ENCODE data around the gene CAMTA1.

The CAMTA1 gene

DNA sequence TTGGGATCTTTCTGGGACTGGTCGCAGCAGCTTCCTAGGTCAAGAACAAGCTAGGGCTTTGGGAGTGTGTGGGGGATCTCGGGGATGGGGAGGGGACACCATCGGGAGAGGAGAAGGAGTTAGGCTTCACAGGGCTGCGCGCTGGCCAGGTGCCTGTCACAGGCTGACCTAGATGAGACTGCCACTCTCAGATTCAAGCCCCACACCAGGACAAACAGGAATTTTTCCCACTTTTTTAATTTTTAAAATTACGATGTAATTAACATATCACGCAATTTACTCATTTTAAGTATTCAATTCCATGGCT lies 180.6 kb downstream of the CAMTA1 start:
- H3K4me3 ChIP-seq (ENCODE audit: low read depth, low read length), result no peak overlapping the region
- no peak for DNase-seq (ENCODE audit: low read depth)
- TF ChIP-seq CTCF (IDR thresholded peaks at IDR 0.05; ENCODE audit: insufficient read depth, low read depth, low read length, missing control alignments), result no peak

GRCh38 chr1:6966326-6966725 lies 181.1 kb downstream of the CAMTA1 start:
- no peak for TF ChIP-seq CTCF (IDR thresholded peaks at IDR 0.05; ENCODE audit: insufficient read depth, low read depth, low read length, missing control alignments)
- no peak overlapping the region for H3K4me3 ChIP-seq (ENCODE audit: low read depth, low read length)
- DNase-seq (ENCODE audit: low read depth), result no peak

DNA sequence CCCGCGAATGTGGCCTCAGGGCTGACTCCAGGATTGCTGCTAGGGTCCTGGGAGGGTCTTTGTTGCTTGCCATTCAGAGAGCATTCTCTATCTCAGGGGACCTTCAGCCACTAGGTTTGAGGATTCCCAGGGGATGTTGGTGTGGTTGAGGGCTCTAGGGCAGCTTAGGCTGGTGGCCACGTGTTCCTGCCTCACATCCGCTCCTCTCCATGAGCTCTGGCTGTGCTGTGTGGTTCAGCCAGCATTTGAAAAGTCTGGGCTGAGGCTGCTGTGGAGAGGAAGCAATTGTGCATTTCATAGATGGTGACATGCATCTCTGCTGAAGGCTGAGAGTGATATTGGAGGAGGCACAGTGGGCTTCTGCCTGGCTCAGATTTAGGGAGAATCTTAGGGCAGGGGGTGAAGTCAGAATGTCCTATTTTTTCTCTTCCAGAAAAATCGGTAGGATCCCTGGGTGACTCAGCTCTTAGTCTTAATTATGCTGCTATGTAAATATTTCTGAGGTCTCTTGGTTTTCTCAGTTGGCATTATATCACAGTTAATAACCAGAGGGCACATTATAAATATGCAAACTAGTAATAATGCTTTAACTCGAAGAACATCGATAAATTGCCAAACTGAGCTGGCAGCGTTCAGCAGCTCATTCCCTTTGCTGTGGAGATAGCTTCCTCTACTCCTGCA lies 182.3 kb downstream of the CAMTA1 start:
- DNase-seq (ENCODE audit: low read depth), result peak; percentile 29
- H3K4me3 ChIP-seq (ENCODE audit: low read depth, low read length), result no peak overlapping the region
- no peak for TF ChIP-seq CTCF (IDR thresholded peaks at IDR 0.05; ENCODE audit: insufficient read depth, low read depth, low read length, missing control alignments)

GRCh38 chr1:6969106-6969505 lies 183.9 kb downstream of the CAMTA1 start:
- no peak for TF ChIP-seq CTCF (IDR thresholded peaks at IDR 0.05; ENCODE audit: insufficient read depth, low read depth, low read length, missing control alignments)
- DNase-seq (ENCODE audit: low read depth), result no peak
- H3K4me3 ChIP-seq (ENCODE audit: low read depth, low read length), result no peak overlapping the region

DNA sequence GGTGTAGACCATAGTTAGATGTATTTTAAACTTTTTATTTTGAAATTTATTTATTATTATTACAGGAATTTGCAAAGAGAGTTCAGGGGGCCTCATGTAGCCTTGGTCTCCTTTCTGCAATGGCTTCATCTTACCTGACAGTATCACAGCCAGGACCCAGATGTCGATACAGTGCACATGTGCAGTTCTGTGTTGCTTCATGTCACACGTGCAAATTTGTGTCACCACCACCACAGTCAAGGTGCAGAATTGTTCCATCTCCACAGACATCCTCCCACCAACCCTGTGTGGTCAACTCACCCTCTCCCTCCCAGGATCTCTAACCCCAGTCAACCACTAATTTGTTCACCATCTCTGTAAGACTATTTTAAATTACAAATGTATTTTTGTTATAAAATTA lies 184.5 kb downstream of the CAMTA1 start:
- no peak for TF ChIP-seq CTCF (IDR thresholded peaks at IDR 0.05; ENCODE audit: insufficient read depth, low read depth, low read length, missing control alignments)
- no peak for DNase-seq (ENCODE audit: low read depth)
- no peak overlapping the region for H3K4me3 ChIP-seq (ENCODE audit: low read depth, low read length)

- no peak for TF ChIP-seq CTCF (IDR thresholded peaks at IDR 0.05; ENCODE audit: insufficient read depth, low read depth, low read length, missing control alignments)
- no peak overlapping the region for H3K4me3 ChIP-seq (ENCODE audit: low read depth, low read length)
Observed at GRCh38 chr1:6970221-6970620, 185.0 kb downstream of the CAMTA1 start.

GRCh38 chr1:6971048-6971447 lies 185.8 kb downstream of the CAMTA1 start:
- no peak for TF ChIP-seq CTCF (IDR thresholded peaks at IDR 0.05; ENCODE audit: insufficient read depth, low read depth, low read length, missing control alignments)
- DNase-seq (ENCODE audit: low read depth), result no peak
- no peak overlapping the region for H3K4me3 ChIP-seq (ENCODE audit: low read depth, low read length)

More at GRCh38 chr1:6970221-6970620, 185.0 kb downstream of the CAMTA1 start:
- DNase-seq (ENCODE audit: low read depth), result no peak

Data from GM12865 (cell line).